Thoracic aorta (tissue), 2 donors: Measurements from ENCODE around the gene VPS16. TPM values are rescaled to one million over a fixed set of nuclear protein-coding genes. Genes with fewer than 3 reads are reported as not detected.

Source experiments
- ATAC-seq: fragments of 150-250 bp; one replicate; pipeline ENCODE4 v1.8.0; 2017; ENCODE audit warnings: low read depth; ENCODE audit not compliant: insufficient number of reproducible peaks, low FRiP score
- DNase-seq: peaks from one replicate; pipeline ENCODE4 v3.0.0-alpha.2; 2020; ENCODE audit warnings: low spot score
- H3K27ac ChIP-seq, 2 donors: fragments of 200-600 bp; sonication (generic); 1 replicate in 1 of 2; 2 replicates in 1 of 2; pipeline ENCODE4 v1.5.1; 2016; ENCODE audit warnings: mild to moderate bottlenecking in 2 of 2, moderate library complexity in 2 of 2
- H3K27me3 ChIP-seq: fragments of 200-600 bp; sonication (generic); replicated peaks from 2 replicates; pipeline ENCODE4 v1.6.0; 2016; ENCODE audit warnings: mild to moderate bottlenecking; ENCODE audit not compliant: insufficient read depth
- H3K36me3 ChIP-seq: fragments of 200-600 bp; sonication (generic); one replicate; pipeline ENCODE4 v1.5.1; 2016
- H3K4me1 ChIP-seq, 2 donors: fragments of 200-600 bp; sonication (generic); 1 replicate in 1 of 2; 2 replicates in 1 of 2; pipeline versions ENCODE4 v1.5.1 to v1.6.0; 2016; ENCODE audit warnings: low read depth in 2 of 2, mild to moderate bottlenecking in 1 of 2; ENCODE audit not compliant: control insufficient read depth in 1 of 2
- H3K4me3 ChIP-seq: fragments of 200-600 bp; sonication (generic); 2 replicates; pipeline ENCODE4 v1.5.1; 2016; ENCODE audit warnings: mild to moderate bottlenecking
- H3K9me3 ChIP-seq: fragments of 200-600 bp; sonication (generic); 2 replicates; pipeline ENCODE4 v1.5.1; 2016
- total RNA-seq, 2 donors: library from RNA; depleted of rRNA; stranded (reverse); fragments of >200 nt; gene quantifications; one replicate each; pipeline versions ENCODE4 v1.1.0 to v1.2.3, GENCODE V29; 2016
- TF ChIP-seq, protein P1 (sequence below): fragments of 200-600 bp; sonication (generic); IDR thresholded peaks from one replicate; pipeline ENCODE4 v1.5.1; 2019; ENCODE audit warnings: antibody characterized with exemption

Gene VPS16
- total RNA-seq, 2 donors from 2014 or later: 21.8 to 24.2 TPM

DNA sequence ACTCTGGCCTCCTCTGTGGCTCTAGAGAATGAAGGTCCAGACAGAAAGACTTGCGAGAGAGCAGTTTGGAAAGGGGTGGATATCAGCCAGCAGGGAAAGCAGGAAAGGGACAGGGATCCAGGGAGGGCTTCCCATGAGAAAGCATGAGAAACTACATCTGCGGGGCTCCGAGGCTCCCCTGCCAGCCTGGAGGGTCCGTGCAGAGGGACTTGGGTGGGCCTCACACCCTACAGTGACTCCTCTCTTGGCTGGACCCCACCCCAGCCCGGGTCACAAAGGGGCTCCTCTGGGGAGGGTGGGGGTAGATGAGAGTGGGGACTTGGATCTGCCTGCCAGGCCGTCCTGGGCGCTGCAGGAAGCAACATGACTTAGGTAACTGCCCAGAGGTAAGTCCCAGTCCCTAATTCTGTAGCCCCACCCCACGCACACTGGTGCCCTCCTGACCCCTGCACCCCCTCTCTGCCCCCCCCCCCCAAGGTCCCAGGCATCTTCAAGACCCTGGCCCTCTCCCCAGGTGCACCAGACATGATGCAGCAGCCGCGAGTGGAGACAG lies 24.4 kb upstream of the VPS16 start, which contains the start of gene TMEM239:
Gene TMEM239 (plus strand): TSS at position 335 of the 553 bp plus-strand sequence. CDS start 191 bp downstream, at position 526.
- Histone ChIP-seq H3K4me3 (no peak within 1 kb of the TSS), H3K36me3 (no peaks in the 10 kb centered on the region), H3K9me3 (no peaks in the 10 kb centered on the region), H3K4me1 (peaks cover 0 to 9% of the 10 kb centered on the region in 2 donors), H3K27me3 (no peaks in the 10 kb centered on the region), H3K27ac (no peak within 1 kb of the TSS)
- ATAC-seq (no peak), DNase-seq (no peak)
- TF ChIP-seq, protein P1, sequence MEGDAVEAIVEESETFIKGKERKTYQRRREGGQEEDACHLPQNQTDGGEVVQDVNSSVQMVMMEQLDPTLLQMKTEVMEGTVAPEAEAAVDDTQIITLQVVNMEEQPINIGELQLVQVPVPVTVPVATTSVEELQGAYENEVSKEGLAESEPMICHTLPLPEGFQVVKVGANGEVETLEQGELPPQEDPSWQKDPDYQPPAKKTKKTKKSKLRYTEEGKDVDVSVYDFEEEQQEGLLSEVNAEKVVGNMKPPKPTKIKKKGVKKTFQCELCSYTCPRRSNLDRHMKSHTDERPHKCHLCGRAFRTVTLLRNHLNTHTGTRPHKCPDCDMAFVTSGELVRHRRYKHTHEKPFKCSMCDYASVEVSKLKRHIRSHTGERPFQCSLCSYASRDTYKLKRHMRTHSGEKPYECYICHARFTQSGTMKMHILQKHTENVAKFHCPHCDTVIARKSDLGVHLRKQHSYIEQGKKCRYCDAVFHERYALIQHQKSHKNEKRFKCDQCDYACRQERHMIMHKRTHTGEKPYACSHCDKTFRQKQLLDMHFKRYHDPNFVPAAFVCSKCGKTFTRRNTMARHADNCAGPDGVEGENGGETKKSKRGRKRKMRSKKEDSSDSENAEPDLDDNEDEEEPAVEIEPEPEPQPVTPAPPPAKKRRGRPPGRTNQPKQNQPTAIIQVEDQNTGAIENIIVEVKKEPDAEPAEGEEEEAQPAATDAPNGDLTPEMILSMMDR: no peak

DNA sequence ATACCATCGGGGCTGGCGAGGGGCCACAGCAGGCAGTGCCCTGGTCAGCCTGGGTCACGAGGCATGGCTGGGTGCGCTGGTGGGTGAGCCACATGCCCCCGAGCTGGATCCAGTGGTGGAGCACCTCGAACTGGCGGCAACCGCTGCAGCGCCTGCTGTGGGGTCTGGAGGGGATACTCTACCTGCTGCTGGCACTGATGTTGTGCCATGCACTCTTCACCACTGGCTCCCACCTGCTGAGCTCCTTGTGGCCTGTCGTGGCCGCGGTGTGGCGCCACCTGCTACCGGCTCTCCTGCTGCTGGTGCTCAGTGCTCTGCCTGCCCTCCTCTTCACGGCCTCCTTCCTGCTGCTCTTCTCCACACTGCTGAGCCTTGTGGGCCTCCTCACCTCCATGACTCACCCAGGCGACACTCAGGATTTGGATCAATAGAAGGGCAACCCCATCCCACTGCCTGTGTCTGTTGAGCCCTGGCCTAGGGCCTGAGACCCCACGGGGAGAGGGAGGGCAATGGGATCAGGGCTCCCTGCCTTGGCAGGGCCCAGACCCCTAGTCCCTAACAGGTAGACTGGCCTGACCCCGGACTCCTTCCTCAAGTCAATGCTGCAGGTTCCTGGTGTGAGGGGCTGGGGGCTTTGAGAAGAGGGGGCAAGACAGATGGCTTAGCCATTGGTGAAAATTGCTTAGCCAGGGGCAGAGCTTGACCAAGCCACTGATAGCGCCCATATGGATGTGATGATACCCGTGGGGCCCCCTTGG lies 23.8 kb upstream of the VPS16 start:
- Histone ChIP-seq H3K4me1 (peaks cover 0 to 9% of the 10 kb centered on the region in 2 donors), H3K27ac (no peak overlapping the region), H3K36me3 (no peaks in the 10 kb centered on the region), H3K27me3 (no peaks in the 10 kb centered on the region), H3K4me3 (no peak overlapping the region), H3K9me3 (no peaks in the 10 kb centered on the region)
- DNase-seq (no peak), ATAC-seq (no peak)
- TF ChIP-seq, protein P1: no peak

DNA sequence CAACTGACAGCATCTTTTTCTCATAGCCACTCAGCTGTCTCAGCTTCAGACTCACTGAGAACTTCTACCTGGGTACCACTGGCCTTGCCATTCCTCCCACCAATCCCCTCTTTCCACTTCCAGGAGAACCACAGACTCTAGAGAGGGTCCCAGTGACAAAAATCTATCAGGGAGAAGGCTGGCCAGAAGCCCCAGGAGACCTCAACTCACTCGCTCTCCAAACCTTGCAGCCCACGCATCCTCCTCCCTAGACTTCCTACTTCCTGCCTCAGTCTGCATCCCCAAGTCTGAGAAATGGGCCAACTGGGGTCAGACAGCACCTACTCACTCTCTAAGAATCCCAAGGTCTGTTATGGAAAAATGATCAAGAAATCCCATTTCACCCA lies 23.2 kb upstream of the VPS16 start:
- no peak for ATAC-seq
- no peaks in the 10 kb centered on the region for H3K9me3 ChIP-seq
- no peaks in the 10 kb centered on the region for H3K36me3 ChIP-seq
- H3K4me3 ChIP-seq: no peak overlapping the region
- no peak for DNase-seq
- peaks cover 0 to 9% of the 10 kb centered on the region in 2 donors for H3K4me1 ChIP-seq
- H3K27me3 ChIP-seq: no peaks in the 10 kb centered on the region
- no peak overlapping the region for H3K27ac ChIP-seq
- TF ChIP-seq, protein P1: no peak

DNA sequence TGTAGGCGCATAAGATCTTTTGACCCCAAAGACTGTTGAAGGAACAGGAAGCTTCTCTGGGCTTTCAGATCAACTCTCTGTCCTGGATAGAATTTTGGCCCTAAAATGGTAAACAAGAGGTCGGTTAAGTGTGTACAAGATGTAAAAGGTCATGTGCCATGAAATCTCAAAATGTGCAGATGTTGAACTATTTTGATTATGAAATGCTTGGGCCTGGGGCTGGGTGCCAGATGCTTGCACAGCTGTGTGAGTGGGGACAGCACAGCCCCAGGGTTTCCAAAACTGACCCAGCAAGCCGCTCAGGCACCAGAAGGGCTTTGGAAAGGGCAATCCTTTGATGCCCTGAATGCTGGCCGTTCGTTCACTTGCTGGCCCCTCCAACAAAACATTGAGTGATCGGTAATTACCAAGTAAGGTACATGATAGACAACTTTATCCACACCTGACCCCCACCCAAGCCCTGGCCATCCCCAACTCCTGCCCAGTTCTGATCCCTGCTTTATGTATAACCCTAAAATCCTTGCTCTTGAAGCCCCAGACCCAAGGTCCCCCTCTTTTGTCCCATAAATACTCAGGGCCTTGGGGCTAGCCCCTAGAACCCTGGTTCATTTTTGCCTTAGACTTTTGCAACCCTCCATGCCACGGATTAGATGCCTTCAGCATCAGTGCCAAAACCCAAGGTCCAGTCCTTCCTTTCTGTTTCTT lies 22.5 kb upstream of the VPS16 start:
- Histone ChIP-seq H3K36me3 (no peaks in the 10 kb centered on the region), H3K4me3 (no peak overlapping the region), H3K27ac (no peak overlapping the region), H3K9me3 (no peaks in the 10 kb centered on the region), H3K4me1 (peaks cover 0 to 9% of the 10 kb centered on the region in 2 donors), H3K27me3 (no peaks in the 10 kb centered on the region)
- ATAC-seq (no peak), DNase-seq (no peak)
- TF ChIP-seq, protein P1: no peak
